Muscle layer of duodenum (tissue), 2 donors: Measurements from ENCODE around the gene MRPS5.

Source experiments
- H3K27ac ChIP-seq: one replicate; pipeline ENCODE4 v1.7.0; 2013; ENCODE audit warnings: mild to moderate bottlenecking, low read length
- H3K27me3 ChIP-seq: one replicate; pipeline ENCODE4 v1.7.0; 2013; ENCODE audit warnings: low read depth, mild to moderate bottlenecking, control low read depth, low read length
- H3K36me3 ChIP-seq, 2 donors: one replicate each; pipeline ENCODE4 v1.7.0; 2013; ENCODE audit warnings: low read length in 2 of 2, control low read depth in 1 of 2, mild to moderate bottlenecking in 1 of 2; ENCODE audit not compliant: insufficient read depth in 2 of 2, control insufficient read depth in 1 of 2
- H3K4me1 ChIP-seq, 2 donors: one replicate each; pipeline ENCODE4 v1.7.0; 2013; ENCODE audit warnings: low read length in 2 of 2, mild to moderate bottlenecking in 2 of 2, control low read depth in 1 of 2, moderate library complexity in 1 of 2; ENCODE audit not compliant: insufficient read depth in 2 of 2, control insufficient read depth in 1 of 2
- H3K4me3 ChIP-seq, 2 donors: one replicate each; pipeline ENCODE4 v1.7.0; 2013; ENCODE audit warnings: low read length in 2 of 2, low read depth in 1 of 2, mild to moderate bottlenecking in 1 of 2
- H3K9me3 ChIP-seq, 2 donors: one replicate each; pipeline ENCODE4 v1.7.0; 2013; ENCODE audit warnings: low read length in 2 of 2, control low read depth in 1 of 2, mild to moderate bottlenecking in 1 of 2; ENCODE audit not compliant: control insufficient read depth in 1 of 2
- donor health status: healthy.

Gene MRPS5

GRCh38 chr2:95058466-95058988 lies 63.1 kb downstream of the MRPS5 start:
- no peaks in the 10 kb centered on the region for H3K9me3 ChIP-seq
- no peak overlapping the region for H3K27ac ChIP-seq
- no peaks in the 10 kb centered on the region for H3K4me1 ChIP-seq
- H3K27me3 ChIP-seq, result no peaks in the 10 kb centered on the region
- no peak overlapping the region for H3K4me3 ChIP-seq
- H3K36me3 ChIP-seq, result no peaks in the 10 kb centered on the region

- Histone ChIP-seq H3K9me3 (no peaks in the 10 kb centered on the region), H3K27ac (no peak overlapping the region), H3K4me3 (no peak overlapping the region), H3K27me3 (no peaks in the 10 kb centered on the region), H3K4me1 (no peaks in the 10 kb centered on the region), H3K36me3 (no peaks in the 10 kb centered on the region)
Measured at GRCh38 chr2:95057535-95058370, 63.9 kb downstream of the MRPS5 start.

DNA sequence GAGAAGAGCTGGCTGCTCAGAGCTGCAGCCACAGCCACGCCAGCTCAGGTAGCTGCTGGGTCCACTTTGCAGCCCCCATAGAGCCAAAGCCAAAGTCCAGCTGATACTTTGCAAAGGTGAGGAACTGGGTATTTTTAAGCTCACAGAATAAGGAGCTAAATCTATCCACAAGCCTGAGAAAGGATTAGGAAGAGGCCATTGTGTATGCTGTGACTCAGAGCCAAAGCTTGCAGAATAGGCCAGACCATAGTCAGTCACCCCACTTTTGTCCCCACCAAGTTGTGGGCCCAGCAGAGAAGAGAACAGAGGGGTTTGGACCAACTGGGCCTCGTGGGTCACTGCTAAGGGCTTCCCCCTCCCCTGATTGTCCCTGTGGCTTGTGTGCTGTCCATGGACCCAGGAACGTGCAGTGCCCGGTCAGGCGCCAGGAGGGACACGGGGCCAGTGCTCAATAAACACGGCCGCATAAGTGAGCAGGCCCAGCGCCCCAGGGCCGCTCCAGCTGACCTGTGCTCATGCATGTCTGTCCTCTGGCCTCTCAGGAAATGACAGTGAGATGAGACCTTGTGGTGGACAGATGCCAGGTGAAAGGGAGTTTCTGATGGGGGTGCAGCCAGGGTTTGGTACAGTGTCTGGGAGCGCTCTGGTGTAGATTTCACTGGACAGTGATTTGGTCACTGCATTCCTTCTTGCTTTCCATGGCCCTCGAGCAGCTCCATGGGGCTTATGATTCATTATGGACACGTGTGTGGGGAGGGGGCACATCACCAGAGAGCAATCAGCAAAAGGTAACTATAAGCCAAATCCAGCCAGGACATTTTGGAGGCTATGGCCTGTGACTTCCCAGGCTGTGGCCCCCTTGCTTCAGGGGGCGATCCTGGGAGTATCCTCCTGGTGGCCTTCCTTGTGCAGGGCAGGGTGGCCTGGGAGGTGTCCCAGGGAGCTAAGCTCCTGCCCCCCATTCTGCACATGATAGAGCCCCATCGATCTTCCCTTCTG lies 64.8 kb downstream of the MRPS5 start:
- no peaks in the 10 kb centered on the region for H3K9me3 ChIP-seq
- H3K4me1 ChIP-seq, result no peaks in the 10 kb centered on the region
- no peak overlapping the region for H3K27ac ChIP-seq
- no peak overlapping the region for H3K4me3 ChIP-seq
- peaks cover 0 to 3% of the 10 kb centered on the region in 2 donors for H3K36me3 ChIP-seq
- H3K27me3 ChIP-seq, result no peaks in the 10 kb centered on the region

- Histone ChIP-seq H3K27ac (no peak overlapping the region), H3K27me3 (no peaks in the 10 kb centered on the region), H3K4me3 (no peak overlapping the region), H3K4me1 (no peaks in the 10 kb centered on the region), H3K9me3 (no peaks in the 10 kb centered on the region), H3K36me3 (peaks cover 0 to 5% of the 10 kb centered on the region in 2 donors)
Measured at GRCh38 chr2:95056044-95056443, 65.6 kb downstream of the MRPS5 start.

GRCh38 chr2:95055262-95055661 lies 66.3 kb downstream of the MRPS5 start:
- H3K4me3 ChIP-seq, result no peak overlapping the region
- H3K27me3 ChIP-seq, result no peaks in the 10 kb centered on the region
- no peaks in the 10 kb centered on the region for H3K9me3 ChIP-seq
- no peak overlapping the region for H3K27ac ChIP-seq
- peaks cover 0 to 5% of the 10 kb centered on the region in 2 donors for H3K36me3 ChIP-seq
- H3K4me1 ChIP-seq, result no peaks in the 10 kb centered on the region

- no peaks in the 10 kb centered on the region for H3K27me3 ChIP-seq
- no peak overlapping the region for H3K4me3 ChIP-seq
Measured at GRCh38 chr2:95054016-95054415, 67.6 kb downstream of the MRPS5 start.

GRCh38 chr2:95053543-95053942 lies 68.1 kb downstream of the MRPS5 start:
- peaks cover 0 to 5% of the 10 kb centered on the region in 2 donors for H3K36me3 ChIP-seq
- H3K4me3 ChIP-seq, result no peak overlapping the region
- no peaks in the 10 kb centered on the region for H3K27me3 ChIP-seq
- no peaks in the 10 kb centered on the region for H3K4me1 ChIP-seq
- no peaks in the 10 kb centered on the region for H3K9me3 ChIP-seq
- H3K27ac ChIP-seq, result no peak overlapping the region

More at GRCh38 chr2:95054016-95054415, 67.6 kb downstream of the MRPS5 start:
- Histone ChIP-seq H3K27ac (no peak overlapping the region), H3K9me3 (no peaks in the 10 kb centered on the region), H3K4me1 (no peaks in the 10 kb centered on the region), H3K36me3 (peaks cover 0 to 5% of the 10 kb centered on the region in 2 donors)

GRCh38 chr2:95052804-95053479 lies 68.7 kb downstream of the MRPS5 start:
- H3K27me3 ChIP-seq, result no peaks in the 10 kb centered on the region
- H3K36me3 ChIP-seq, result peaks cover 0 to 5% of the 10 kb centered on the region in 2 donors
- no peak overlapping the region for H3K4me3 ChIP-seq
- no peaks in the 10 kb centered on the region for H3K9me3 ChIP-seq
- no peak overlapping the region for H3K27ac ChIP-seq
- no peaks in the 10 kb centered on the region for H3K4me1 ChIP-seq

- Histone ChIP-seq H3K27ac (no peak overlapping the region), H3K4me1 (no peaks in the 10 kb centered on the region), H3K27me3 (no peaks in the 10 kb centered on the region), H3K4me3 (no peak overlapping the region), H3K9me3 (no peaks in the 10 kb centered on the region), H3K36me3 (peaks cover 0 to 5% of the 10 kb centered on the region in 2 donors)
Measured at GRCh38 chr2:95052307-95052706, 69.3 kb downstream of the MRPS5 start.

GRCh38 chr2:95051626-95052025 lies 70.0 kb downstream of the MRPS5 start:
- no peak overlapping the region for H3K4me3 ChIP-seq
- no peaks in the 10 kb centered on the region for H3K4me1 ChIP-seq
- no peak overlapping the region for H3K27ac ChIP-seq
- peaks cover 0 to 5% of the 10 kb centered on the region in 2 donors for H3K36me3 ChIP-seq
- no peaks in the 10 kb centered on the region for H3K27me3 ChIP-seq
- H3K9me3 ChIP-seq, result no peaks in the 10 kb centered on the region
